Activated CD4-positive, alpha-beta T cell treated with anti-CD3 and anti-CD28 coated beads, Interleukin-2, amount 50 U/mL, for 4 hours (primary cell): ENCODE results near the gene NOL4L.

ENCODE experiments used
- DNase-seq, 2 experiments: peaks; one replicate each; pipeline ENCODE4 v3.0.0-alpha.2; 2020

Gene NOL4L

DNA sequence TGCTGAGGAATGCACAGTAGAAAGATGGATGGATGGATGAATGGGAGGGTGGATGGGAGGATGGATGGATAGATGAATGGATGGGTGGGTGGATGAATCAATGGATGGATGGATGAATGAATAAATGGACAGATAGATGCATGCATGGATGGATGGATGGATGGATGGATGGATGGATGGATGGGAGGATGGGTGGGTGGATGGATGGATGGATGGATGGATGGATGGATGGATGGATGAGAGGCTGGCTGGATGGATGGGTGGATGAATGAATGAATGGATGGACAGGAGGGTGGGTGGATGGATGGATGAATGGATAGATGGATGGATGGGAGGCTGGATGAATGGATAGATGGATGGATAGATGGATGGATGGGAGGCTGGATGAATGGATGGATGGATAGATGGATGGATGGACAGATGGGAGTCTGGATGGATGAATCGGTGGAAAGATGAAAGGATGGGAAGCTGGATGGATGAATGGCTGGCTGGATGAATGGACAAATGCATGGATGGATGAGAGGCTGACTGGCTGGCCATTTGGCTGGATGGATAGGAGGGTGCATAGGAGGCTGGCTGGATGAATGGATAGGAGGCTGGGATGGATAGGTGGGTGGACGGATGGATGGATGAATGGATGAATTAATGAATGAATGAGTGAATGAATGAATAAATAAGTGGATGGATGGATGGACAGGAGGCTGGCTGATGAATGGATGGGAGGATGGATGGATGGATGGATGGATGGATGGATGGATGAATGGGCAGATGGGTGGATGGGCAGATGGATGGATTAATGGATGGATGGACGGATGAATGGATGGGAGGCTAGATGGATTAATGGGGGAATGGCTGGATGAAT, 28.3 kb upstream of the NOL4L start:
- DNase-seq, result no peak

DNA sequence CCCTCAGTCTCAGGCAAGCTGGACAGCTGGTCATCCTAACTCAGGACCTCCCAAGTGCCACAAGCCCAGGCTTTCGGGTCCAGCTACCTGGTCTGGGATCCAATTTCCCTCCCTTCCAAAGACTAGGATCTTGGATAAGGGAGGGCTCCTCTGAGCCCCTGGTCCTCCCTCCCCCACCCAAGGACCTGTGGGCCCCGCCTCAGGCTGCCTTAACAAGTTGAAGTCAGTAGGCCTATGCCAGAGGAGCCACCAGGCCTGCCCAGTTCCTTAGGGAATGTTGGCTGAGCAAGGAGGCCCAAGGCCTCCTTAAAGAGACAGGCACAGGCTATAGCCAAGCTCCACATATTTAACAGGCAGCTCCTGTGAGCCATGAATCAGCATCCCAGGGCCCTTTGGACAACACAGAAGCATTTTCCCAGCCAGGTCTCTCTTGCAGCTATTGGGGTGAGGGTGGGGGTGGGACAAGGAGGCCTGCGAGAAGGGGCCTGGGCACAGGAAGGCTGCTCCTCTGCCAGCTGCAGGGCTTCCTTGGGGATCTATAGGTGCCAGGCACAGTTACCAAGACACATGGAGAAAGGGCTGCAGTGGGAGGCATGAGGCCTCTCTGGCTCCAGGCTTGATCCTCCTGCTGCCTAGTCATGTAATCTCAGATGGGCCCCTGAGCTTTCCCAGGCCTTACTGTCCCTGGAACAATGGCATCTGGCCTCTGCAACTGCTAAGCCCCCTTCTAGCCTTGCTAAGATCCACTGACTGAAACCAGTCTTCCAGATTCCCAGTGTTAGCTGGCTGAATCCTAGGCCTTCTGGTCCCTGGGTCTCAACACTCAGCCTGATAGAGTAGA, 27.4 kb upstream of the NOL4L start:
- DNase-seq, result no peak

DNA sequence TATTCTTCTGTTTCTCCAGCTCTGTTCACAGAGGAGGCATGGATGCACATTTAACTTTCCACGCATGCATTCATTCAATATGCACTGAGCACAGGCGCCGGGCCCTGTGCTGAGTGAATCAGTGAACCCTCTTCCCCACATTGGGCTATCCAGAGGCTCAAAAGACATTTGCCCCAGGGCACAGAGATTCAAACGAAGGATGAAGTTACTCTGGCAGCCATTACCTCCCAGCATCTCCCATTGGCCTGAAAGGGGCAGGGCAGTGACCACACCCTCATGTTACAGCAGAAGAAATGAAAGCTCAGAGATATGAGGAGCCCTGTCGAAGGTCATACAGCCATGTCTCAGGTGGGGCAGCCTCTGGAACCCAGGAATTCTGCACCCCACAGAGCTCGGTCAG, 26.7 kb upstream of the NOL4L start:
- no peak for DNase-seq

DNA sequence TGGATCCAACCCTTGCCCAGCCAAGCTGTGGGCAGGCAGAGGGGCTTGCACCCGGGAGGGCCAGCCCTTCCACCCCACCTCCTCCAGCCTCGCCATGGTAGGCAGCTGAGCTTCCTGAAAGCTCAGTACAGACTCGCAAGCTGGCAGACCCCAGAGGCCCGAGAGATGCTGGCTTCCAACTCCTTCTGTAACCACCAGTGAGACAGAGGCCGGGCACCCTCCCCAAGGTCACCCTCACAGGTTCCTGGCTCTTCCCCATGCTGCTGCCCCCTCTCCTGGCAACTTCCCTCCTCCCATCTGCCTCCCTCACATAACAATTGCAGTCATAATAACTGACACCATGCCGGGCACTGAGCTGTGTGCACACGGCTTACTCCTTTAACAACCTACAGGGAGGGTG, 26.2 kb upstream of the NOL4L start:
- no peak for DNase-seq

DNA sequence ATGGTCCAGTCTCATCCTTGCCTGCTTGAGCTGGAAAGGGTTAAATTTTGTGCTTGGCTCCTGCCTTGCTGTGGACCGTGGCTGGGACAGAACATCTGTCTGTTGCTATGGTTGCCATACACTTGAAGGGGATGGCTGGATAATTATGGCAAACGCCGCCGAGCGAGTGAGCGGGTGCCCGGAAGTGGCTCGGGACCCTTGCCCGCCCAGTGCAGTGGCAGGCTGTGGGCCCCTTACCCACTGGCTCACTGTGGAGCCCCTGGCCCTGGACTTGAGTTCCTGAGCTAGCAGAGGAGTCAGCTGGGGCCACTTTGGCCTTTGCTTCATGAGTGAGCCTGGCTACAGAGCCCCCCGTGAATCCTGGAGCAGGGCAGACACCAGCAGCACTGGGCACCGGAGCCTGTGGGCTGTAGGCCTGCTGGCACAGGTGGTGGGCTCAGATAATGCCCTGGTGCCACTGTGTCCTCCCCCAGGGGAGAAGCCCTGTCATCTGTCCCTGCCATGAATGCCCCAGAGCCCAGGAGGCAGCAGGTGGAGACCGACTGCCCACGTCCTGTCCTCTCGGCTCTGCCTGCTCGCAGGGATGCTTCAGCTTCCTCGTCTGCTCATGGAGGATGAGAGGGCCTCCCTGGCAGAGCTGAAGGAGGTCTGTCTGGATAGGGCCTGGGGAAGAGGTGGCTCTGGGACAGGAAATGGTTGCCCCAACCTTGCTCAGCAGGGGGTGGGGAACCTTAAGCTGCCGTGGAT, 25.5 kb upstream of the NOL4L start:
- DNase-seq, result no peak

DNA sequence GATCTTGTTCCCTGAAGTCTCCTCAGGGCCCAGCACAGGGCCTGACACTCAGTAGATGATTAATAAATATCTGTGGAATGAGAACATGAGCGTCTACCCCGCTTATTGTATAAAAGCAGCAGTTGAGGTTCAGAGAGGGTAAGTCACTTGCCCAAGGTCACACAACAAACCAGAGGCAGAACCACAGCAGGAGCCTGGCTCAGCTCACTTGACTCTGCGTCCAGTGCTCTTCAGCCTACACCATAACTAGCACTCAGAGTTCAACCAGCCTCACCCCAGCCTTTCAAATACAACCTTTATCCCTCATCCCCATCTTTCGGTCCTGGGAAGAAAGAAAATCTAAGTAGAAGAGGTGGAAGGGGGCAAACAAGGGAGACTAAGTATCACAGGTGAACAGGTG, 24.9 kb upstream of the NOL4L start:
- DNase-seq, result no peak

DNA sequence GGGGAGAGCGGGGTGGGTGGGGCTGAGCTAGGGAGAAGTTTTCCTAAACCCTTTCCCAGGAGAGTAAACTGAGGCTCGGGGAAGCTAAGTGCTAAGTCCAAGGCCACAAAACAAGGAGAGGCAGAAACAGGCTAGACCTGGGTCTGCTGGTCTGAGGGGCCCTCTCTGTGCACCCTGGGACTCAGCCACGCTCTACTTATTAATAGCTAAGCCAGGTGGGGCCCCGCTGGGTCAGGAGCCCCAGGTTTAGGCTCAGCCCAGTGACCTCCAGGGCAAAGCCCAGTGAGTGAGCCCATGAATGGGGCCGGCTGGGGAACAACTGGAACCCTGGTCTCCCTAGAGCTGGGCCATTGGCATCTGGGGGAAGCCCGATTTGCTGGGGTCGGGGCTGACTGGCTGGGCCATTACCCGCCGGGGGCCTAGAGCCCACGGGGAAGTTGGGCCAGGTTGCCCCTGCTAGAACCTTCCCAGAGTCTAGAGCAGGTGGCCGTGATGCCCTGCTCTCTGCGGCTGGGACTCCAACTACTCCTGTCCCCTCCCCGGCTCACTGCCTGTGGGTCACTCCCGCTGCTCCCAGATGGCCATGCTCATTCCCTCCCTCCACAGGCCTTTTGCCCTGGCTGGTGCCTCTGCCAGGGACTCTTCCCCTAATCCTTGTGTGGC, 24.1 kb upstream of the NOL4L start:
- no peak for DNase-seq

DNA sequence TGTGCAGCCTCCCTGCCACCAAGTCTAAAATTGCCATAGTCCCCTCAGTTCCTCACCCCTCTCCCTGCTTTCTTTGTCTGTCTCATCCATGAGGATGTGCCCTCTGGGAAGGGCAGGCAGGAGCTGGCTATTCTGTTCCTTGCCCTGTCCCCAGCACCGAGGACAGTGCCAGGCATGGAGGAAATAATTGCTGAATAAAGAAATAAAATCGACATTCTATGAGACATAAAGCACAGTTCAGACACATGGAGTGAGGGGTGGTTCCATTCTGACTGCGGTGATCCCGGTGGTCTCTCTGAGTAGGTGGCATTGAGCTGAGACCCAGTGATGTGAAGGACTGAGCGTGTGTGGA, 23.5 kb upstream of the NOL4L start:
- DNase-seq, result no peak

DNA sequence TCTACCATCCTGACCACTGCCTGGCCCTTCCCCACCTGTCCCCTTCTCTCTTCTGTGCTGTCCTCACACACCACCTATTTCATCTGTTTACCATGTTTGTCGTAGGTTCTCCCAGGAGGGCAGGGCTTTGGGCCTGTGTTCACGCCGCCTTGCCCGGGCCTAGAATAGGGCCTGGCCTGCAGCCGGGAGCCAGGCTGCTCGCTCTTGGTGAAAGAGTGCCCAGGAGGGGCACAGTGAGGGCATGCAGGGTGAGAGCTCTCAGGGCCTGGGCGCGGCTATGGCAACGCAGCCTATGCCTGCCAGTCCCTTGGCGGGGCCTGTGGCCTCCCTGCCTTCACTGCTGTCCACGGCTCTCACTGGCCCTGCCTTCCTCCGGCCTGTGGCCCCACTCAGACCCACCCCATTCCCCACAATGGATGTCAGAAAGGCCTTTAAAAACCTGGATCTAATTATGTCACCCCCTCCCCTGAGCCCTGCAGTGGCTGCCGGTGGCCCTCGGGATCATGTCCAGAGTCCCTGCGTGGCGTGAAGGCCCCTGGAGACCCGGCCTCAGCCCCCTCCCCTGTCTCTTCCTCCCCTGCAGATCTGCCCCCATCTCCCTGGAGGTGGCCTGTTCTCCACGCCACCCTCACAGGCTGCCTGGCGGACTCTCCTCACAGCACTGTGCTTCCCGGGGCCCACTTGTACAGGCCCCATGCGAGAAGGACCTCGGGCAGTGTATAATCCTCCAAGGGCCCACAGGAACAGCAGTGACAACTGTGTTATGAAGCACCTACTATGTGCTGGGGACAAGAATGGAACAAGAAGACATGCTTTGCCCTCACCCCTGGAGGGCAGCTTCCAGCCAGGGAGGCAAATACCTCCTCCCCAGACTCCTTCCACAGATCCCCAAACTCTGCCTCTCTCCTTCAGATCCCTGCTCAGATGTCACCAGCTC, 22.9 kb upstream of the NOL4L start:
- DNase-seq, result no peak

DNA sequence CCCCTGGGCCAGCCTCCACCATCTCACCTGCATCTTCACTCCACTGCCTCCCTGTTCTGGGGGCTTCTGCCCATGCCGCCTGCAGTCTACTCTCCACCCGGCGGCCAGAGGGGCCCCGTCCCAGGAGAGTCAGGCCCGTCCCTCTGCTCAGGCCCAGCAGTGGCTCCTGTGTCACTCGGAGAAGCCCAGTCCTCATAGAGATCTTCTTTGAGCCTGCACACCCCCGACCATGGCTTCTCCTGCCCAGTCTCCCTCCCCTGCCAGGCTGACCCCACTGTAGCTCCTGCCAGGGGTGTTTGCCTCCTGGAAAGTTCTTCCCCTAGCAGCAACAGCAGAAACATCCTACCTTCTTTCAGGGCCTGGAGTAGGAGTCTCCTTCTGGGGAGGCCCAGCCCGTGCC, 22.2 kb upstream of the NOL4L start:
- no peak for DNase-seq

DNA sequence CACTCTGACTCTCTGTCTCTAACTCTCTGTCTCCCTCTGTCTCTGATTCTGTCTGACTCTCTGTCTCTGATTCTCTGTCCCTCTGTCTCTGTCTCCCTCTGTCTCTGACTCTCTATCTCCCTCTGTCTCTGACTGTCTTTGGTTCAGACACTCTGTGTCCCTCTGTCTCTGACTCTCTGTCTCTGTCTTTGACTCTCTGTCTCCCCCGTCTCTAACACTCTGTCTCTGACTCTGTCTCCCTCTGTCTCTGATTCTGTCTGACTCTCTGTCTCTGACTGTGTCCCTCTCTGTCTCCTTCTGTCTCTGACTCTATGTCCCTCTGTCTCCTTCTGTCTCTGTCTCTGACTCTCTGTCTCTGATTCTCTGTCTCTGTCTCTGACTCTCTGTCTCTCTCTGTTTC, 21.7 kb upstream of the NOL4L start:
- DNase-seq, result no peak

DNA sequence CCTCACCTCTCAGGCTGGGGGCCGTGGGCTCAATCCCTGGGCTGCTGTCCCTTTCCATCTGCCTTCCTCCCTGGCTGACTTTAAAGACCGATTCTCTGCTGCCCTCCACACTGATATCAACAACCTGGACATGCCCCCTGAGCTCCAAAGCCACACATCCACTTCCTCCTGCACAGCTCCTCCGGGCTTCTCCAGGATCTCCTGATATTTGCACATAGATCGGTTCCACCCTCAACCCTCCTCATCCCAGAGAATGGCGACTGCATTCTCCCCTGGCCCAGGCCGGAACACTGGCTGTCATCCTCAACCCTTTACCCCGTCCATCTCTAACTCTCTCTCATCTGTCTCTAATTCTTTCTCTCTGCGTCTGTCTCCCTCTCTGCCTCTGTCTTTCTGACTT, 21.0 kb upstream of the NOL4L start:
- DNase-seq, result no peak

DNA sequence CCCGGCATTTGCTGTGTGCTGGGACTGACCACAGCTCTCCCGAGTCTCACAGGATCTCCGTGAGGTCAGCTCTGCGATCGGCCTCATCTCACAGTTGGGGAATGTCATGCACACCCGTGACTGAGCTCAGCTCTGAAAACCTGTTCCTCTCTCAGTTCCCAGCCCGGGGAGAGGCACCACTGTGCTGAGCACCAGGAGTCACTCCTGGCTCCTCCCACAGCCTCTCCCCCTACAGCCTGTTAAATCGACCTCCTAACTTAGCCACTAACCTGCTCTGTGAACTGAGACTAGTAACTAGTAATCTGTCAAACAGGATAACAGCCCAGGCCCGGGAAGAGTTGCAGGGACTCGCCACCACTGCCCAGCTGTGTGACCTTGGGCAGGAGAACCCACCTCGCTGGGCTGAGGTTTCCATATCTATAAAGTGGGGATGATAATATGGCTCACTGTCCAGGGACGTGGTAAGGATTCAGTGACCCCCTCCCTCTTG, 20.1 kb upstream of the NOL4L start:
- DNase-seq, result no peak

DNA sequence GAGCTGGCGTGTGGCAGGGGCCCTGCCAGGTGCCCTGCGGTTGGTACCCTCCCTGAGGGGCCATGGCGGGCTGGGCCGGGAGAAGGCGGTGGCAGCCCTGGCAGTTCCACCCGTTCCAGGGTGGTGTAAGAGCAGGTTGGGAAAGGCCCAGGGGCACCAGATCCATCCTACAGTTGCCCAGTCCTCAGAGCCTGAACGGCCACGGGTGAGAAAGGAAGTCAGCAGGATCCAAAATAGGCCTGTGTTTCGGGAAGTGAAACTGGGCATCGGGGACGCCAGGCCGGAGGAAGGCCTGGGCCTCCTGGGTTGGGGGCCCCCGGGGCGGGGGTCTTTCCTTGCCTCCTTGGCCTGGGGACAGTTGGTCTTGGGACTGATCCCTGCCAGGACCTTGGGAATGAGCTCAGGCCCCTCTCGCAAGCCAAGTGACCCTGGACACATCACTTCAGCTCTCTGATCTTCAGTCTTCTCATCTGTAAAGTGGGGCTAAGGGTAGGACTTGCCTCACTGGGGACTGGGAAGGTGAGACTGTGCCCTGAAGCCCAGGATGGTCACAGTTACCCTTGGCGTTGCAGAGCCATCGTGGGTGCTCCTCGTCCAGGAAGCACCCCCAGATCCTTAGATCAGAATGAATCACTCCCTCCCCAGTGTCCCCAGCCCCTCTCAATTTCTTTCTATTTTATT, 18.1 kb upstream of the NOL4L start:
- no peak for DNase-seq

DNA sequence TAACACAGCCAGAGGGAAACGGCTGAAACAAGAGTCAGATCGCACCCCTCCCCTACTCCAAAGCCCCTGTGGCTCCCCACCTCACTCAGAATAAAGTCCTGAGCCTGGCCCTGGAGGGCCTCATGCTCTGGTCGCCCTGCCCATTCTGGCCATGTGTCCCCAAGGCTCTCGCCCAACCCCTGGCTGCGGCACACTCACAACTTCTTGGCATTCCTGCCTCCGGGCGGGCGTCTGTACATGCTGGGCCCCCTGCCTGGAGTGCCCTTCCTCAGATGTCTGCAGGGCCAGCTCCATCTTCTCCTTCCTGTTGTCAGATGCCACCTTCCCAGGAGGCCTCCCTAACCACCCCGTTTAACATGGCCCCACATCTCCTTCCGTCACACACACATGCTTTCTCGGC, 17.1 kb upstream of the NOL4L start:
- DNase-seq, result no peak

DNA sequence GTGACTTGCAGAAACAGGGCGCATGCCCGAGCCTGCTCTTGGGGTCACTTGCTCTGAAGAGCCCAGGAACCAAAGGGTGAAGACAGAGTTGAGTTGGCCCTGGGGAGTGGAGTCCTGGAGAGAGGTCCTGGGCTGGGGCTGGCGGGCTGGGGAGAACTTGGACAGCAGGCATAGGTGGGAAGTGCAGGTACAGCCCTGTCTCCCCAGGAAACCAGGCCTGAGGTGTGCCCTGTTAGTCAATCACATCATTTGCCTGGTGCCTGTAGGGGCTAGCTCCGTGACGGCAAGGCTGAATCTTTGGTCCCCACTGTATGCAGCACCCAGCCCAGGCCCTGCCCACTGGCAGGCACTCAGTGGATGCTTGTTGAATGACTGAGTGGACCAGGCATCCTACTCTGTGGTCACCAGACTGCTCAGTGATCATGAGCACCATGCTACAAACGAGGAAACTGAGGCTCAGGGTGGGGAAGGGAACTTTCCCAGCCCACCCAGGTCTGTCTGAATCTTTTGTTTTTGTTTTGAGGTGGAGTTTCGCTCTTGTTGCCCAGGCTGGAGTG, 15.6 kb upstream of the NOL4L start:
- DNase-seq, result no peak

DNA sequence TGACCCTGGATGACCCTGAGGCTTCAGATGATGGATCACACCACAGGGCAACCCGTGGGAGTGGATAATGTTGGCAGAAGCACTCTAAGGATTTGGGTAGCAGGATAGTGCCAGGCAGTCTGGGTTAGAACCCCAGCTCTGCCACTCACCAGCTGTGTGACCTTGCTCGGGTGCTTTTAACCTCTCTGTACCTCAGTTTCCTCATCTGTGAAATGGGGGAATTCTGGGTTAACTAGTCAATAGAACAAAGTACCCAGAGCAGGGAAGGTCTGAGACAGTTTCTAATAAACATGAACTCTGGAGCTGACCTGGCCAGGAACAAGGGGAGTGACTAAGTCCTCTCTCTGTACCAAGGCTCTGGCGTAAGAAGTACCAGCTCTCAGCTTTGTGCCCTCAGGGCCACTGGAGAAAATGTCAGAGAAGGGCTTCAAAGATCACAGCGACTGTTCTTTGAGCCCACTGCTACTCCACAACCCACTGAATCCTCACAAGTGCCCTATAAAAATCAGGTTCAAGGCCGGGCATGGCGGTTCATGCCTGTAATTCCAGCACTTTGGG, 14.7 kb upstream of the NOL4L start:
- DNase-seq, result no peak

DNA sequence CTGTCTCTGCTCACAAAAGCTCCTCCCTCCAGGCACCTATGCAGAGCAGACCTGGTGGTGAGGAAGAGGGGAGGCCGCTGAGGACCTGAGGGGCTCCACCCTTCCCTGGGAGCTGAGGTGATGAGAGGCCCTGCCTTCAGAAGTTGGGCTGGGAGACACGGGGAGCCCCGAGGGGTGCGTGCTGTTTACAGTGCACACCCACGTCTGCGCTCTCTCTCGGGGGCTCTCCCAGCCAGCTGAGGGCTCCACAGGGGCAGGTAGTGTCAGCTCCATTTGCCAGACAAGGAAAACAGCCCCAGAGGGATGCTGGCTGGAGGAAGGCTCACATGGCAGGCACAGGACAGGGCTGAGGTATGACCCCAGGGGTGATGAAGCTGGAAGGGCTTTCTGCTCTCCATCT, 13.5 kb upstream of the NOL4L start:
- no peak for DNase-seq

DNA sequence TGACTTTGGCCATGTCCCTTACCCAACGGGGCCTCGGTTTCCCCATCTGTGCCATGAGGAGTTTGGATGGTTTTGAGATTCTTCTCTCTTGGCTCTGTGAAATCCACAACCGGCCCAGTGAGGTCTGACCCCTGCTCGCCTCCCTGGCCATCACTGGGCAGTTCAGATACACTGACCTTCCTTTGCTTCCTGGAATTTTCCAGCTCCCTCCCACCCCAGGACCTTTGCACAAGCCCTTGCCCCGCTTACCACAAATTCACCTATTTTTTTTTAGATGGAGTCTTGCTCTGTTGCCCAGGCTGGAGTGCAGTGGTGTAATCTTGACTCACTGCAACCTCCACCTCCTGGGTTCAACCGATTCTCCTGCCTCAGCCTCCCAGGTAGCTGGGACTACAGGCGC, 12.6 kb upstream of the NOL4L start:
- DNase-seq, result no peak

DNA sequence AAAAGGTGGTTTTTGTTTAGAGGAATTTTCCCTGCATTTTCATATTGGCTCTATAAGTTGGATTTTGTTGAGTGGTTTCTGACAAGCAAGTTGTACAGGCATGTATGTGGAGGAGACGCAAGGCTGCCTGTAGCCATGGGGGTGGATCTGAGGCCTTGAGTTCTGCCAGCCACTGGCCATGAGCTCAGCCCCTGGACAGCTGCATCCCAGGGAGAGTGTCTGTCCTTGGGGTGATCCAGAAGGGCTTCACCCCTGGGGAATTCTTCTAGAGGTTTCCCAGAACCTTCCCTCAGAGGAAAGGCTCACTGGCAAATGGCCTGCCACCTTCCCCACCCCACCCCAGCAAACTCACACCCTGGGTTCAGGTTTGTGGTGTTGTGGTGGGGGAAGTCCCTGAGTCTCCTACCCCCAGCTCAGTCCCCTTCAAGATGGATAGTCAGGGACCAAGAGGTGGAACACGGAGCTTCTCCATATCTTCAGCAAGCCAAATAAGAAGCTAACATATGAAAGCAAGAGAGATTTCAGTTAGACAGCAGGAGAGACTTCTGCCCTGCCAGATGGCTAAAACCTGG, 11.6 kb upstream of the NOL4L start:
- no peak for DNase-seq
